K562 (cell line): Measurements from ENCODE around the gene SF3B4. TPM values are rescaled to one million over a fixed set of nuclear protein-coding genes. Genes with fewer than 3 reads are reported as not detected.

ENCODE experiments used
- BHLHE40 ChIP-seq: IDR thresholded peaks from 2 replicates; pipeline ENCODE4 v1.6.1; 2011; ENCODE audit warnings: low read length, improper control_type of control experiment
- CSDE1 ChIP-seq, 2 experiments: fragments of 450-650 bp; IDR thresholded peaks; 2 replicates each; pipeline ENCODE4 v1.6.1; 2016; ENCODE audit warnings: mild to moderate bottlenecking in 1 of 2
- HBP1 ChIP-seq: fragments of 450-650 bp; formaldehyde crosslinking; IDR thresholded peaks from 2 replicates; pipeline ENCODE4 v1.4.0; 2022; ENCODE audit warnings: missing genetic modification characterization
- HCFC1 ChIP-seq: IDR thresholded peaks from 2 replicates; pipeline ENCODE4 v1.6.1; 2012; ENCODE audit warnings: low read depth, low read length, improper control_type of control experiment
- HDAC6 ChIP-seq: IDR thresholded peaks from 2 replicates; pipeline ENCODE4 v1.6.1; 2012; ENCODE audit warnings: low read depth, mild to moderate bottlenecking, control low read depth, inconsistent platforms, low read length, moderate library complexity
- MLX ChIP-seq, 2 experiments: fragments of 450-650 bp in 1 of 2; sonication (generic) in 1 of 2; formaldehyde crosslinking; conservative IDR thresholded peaks; 2 replicates each; pipeline versions ENCODE4 v1.4.0 to v1.8.1; 2020 to 2022; ENCODE audit warnings: mild to moderate bottlenecking in 1 of 2, missing genetic modification reagents in 1 of 2
- MTF1 ChIP-seq: fragments of 250-450 bp; sonication (Bioruptor Pico); IDR thresholded peaks from 2 replicates; pipeline ENCODE4 v1.9.0; 2021; ENCODE audit warnings: moderate library complexity, mild to moderate bottlenecking, inconsistent platforms, borderline replicate concordance
- PHF8 ChIP-seq: fragments of 200-600 bp; sonication (generic); IDR thresholded peaks from 2 replicates; pipeline ENCODE4 v1.6.1; 2012; ENCODE audit warnings: mixed run types, mild to moderate bottlenecking, inconsistent platforms, low read length, moderate library complexity, borderline replicate concordance
- RAD21 ChIP-seq, 2 experiments: fragments of 250-450 bp in 1 of 2; fragments of 450-650 bp in 1 of 2; sonication (Bioruptor Pico) in 1 of 2; formaldehyde crosslinking in 1 of 2; IDR thresholded peaks in 1 of 2; conservative IDR thresholded peaks in 1 of 2; 2 replicates each; pipeline versions ENCODE4 v1.4.0 to v1.8.0; 2020 to 2022; ENCODE audit warnings: mild to moderate bottlenecking in 2 of 2, moderate library complexity in 1 of 2
- RBM15 ChIP-seq: fragments of 200-400 bp; formaldehyde crosslinking; IDR thresholded peaks from 2 replicates; pipeline ENCODE4 v1.6.1; 2018; ENCODE audit warnings: mild to moderate bottlenecking, low read length, moderate library complexity; ENCODE audit not compliant: insufficient read depth
- SMAD2 ChIP-seq: fragments of 150-350 bp; IDR thresholded peaks from 2 replicates; pipeline ENCODE4 v1.6.1; 2014; ENCODE audit warnings: low read depth, mild to moderate bottlenecking, low read length
- TEAD1 ChIP-seq, 2 experiments: fragments of 450-650 bp in 1 of 2; sonication (generic) in 1 of 2; formaldehyde crosslinking; IDR thresholded peaks; 2 replicates each; pipeline versions ENCODE4 v1.4.0 to v1.8.0; 2020 to 2022; ENCODE audit warnings: mild to moderate bottlenecking in 2 of 2, missing genetic modification reagents in 1 of 2
- YY1 ChIP-seq, 3 experiments: IDR thresholded peaks; 2 replicates each; pipeline ENCODE4 v1.6.1; 2011; ENCODE audit warnings: low read length in 2 of 3, mild to moderate bottlenecking in 2 of 3, moderate library complexity in 2 of 3, borderline replicate concordance in 1 of 3, control low read depth in 1 of 3, low read depth in 1 of 3; ENCODE audit not compliant: insufficient read depth in 3 of 3, insufficient replicate concordance in 2 of 3, control insufficient read depth in 1 of 3, insufficient read length in 1 of 3; ENCODE audit errors: extremely low read depth in 1 of 3
- ZBTB8A ChIP-seq: fragments of 450-650 bp; IDR thresholded peaks from 2 replicates; pipeline ENCODE4 v1.6.1; 2018; ENCODE audit warnings: mild to moderate bottlenecking, moderate library complexity; ENCODE audit not compliant: partially characterized antibody
- ZNF354B ChIP-seq: fragments of 250-450 bp; sonication (Bioruptor Pico); IDR thresholded peaks from 2 replicates; pipeline ENCODE4 v1.4.0; 2020
- ZNF589 ChIP-seq: fragments of 200-800 bp; sonication (Bioruptor generic); IDR thresholded peaks from 2 replicates; pipeline ENCODE4 v1.6.1; 2016; ENCODE audit warnings: low read depth, missing genetic modification characterization, missing compliant biosample characterization
- ZZZ3 ChIP-seq: fragments of 450-650 bp; IDR thresholded peaks from 2 replicates; pipeline ENCODE4 v1.6.1; 2016; ENCODE audit warnings: antibody characterized with exemption, mild to moderate bottlenecking, moderate library complexity
- polyA plus RNA-seq, 8 experiments: library from polyadenylated mRNA; depleted of rRNA in 4 of 8; stranded (reverse) in 5 of 8; unstranded in 3 of 8; fragments of >200 nt; fragmentation: Nextera tagmentation in 2 of 8; fragmentation: Illumina TruSeq in 1 of 8; extraction: Ambion mirVana in 2 of 8; extraction: Trizol in 1 of 8; gene quantifications; 2 replicates each; pipeline versions ENCODE4 v1.2.1 to v1.2.3, GENCODE V29; 2011 to 2014; ENCODE audit warnings: inconsistent platforms in 1 of 8, missing spikeins in 1 of 8
- total RNA-seq, 7 experiments: library from RNA; depleted of rRNA in 6 of 7; stranded (reverse); fragments of >200 nt in 6 of 7; fragmentation: Illumina TruSeq in 2 of 7; extraction: Trizol in 2 of 7; gene quantifications; 2 replicates each; pipeline versions ENCODE4 v1.2.1 to v1.2.3, GENCODE V29; 2011 to 2021; ENCODE audit warnings: low replicate concordance in 1 of 7
- TF ChIP-seq, protein P1 (sequence below): fragments of 450-650 bp; formaldehyde crosslinking; IDR thresholded peaks from 2 replicates; pipeline ENCODE4 v1.4.0; 2022; ENCODE audit warnings: mild to moderate bottlenecking, moderate library complexity
- TF ChIP-seq, protein P2 (sequence below): sonication (generic); formaldehyde crosslinking; IDR thresholded peaks from 2 replicates; pipeline ENCODE4 v1.9.0; 2022; ENCODE audit warnings: mild to moderate bottlenecking, missing genetic modification reagents

The SF3B4 gene
- total and polyA plus RNA-seq, 9 of the 15 experiments (the other 6 are each of a cell fraction or from before 2014, with no cell fraction given) = 3.0 to 88.0 (median 26.1) TPM

- no peak for TF ChIP-seq SMAD2
- TF ChIP-seq HBP1 = no peak
- no peak for TF ChIP-seq PHF8
- TF ChIP-seq HDAC6 = no peak
- TF ChIP-seq MLX (CRISPR knock-in tag; conservative IDR thresholded peaks at IDR 0.05) = no peak
- TF ChIP-seq ZBTB8A = no peak
- TF ChIP-seq MTF1 = no peak
- TF ChIP-seq ZNF354B (CRISPR knock-in tag) = no peak
- TF ChIP-seq RAD21 (CRISPR knock-in tag; conservative IDR thresholded peaks at IDR 0.05 in 1 of 2, IDR thresholded peaks at IDR 0.05 in 1 of 2) = no peak
- TF ChIP-seq ZZZ3 = no peak
- no peak for TF ChIP-seq CSDE1 (IDR thresholded peaks at IDR 0.05)
- TF ChIP-seq, protein P1, sequence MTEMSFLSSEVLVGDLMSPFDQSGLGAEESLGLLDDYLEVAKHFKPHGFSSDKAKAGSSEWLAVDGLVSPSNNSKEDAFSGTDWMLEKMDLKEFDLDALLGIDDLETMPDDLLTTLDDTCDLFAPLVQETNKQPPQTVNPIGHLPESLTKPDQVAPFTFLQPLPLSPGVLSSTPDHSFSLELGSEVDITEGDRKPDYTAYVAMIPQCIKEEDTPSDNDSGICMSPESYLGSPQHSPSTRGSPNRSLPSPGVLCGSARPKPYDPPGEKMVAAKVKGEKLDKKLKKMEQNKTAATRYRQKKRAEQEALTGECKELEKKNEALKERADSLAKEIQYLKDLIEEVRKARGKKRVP = no peak
- peak in 1 of 3 experiments; percentile 51 for TF ChIP-seq YY1 (IDR thresholded peaks at IDR 0.05; ENCODE audit: borderline replicate concordance in 1 of 3, control insufficient read depth in 1 of 3, extremely low read depth in 1 of 3, insufficient read depth in 3 of 3, insufficient read length in 1 of 3, insufficient replicate concordance in 2 of 3, low read depth in 1 of 3, low read length in 2 of 3)
- TF ChIP-seq ZNF589 (CRISPR knock-in tag) = no peak
- no peak for TF ChIP-seq TEAD1 (CRISPR knock-in tag; IDR thresholded peaks at IDR 0.05)
- no peak for TF ChIP-seq BHLHE40
- TF ChIP-seq, protein P2, sequence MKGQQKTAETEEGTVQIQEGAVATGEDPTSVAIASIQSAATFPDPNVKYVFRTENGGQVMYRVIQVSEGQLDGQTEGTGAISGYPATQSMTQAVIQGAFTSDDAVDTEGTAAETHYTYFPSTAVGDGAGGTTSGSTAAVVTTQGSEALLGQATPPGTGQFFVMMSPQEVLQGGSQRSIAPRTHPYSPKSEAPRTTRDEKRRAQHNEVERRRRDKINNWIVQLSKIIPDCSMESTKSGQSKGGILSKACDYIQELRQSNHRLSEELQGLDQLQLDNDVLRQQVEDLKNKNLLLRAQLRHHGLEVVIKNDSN = peak; percentile 74
- peak; percentile 78 for TF ChIP-seq HCFC1
- no peak for TF ChIP-seq RBM15
Observed at GRCh38 chr1:149899460-149900284, 27.9 kb downstream of the SF3B4 start, which contains the start of gene BOLA1 (continued).
